Keratinocyte (primary cell): ENCODE measurements around the gene CSAG2. TPM values are rescaled to one million over a fixed set of nuclear protein-coding genes. Genes with fewer than 3 reads are reported as not detected.
"Not testable (repeated sequence)": the region's sequence is repeated elsewhere in the genome, so short reads cannot be mapped to it uniquely, and the experiment has no call there.

Experiments
- DNase-seq: peaks from one replicate; pipeline ENCODE4 v3.0.0-alpha.2; 2011; ENCODE audit warnings: low read depth, missing footprints, low spot score
- FAIRE-seq: peaks from 2 replicates; lab custom pipeline; 2011; peaks lifted over from hg19 to GRCh38; lab: Jason Lieb, UNC
- H2AFZ ChIP-seq: 2 replicates; pipeline ENCODE4 v1.6.0; 2012; ENCODE audit warnings: low read length, control low read depth, inconsistent platforms; ENCODE audit not compliant: control insufficient read depth
- H3K27ac ChIP-seq: 2 replicates; pipeline ENCODE4 v1.5.1; 2011; ENCODE audit warnings: low read length; ENCODE audit not compliant: control insufficient read depth, insufficient read depth
- H3K27me3 ChIP-seq: 3 replicates; pipeline ENCODE4 v1.6.0; 2011; ENCODE audit warnings: low read length; ENCODE audit not compliant: control insufficient read depth, insufficient read depth; ENCODE audit errors: extremely low read depth
- H3K36me3 ChIP-seq, 2 experiments: 2 replicates in 1 of 2; 3 replicates in 1 of 2; pipeline ENCODE4 v1.5.1; 2011; ENCODE audit warnings: low read length in 2 of 2, mild to moderate bottlenecking in 1 of 2; ENCODE audit not compliant: control insufficient read depth in 2 of 2, insufficient read depth in 2 of 2; ENCODE audit errors: extremely low read depth in 1 of 2
- H3K4me1 ChIP-seq: 3 replicates; pipeline ENCODE4 v1.5.1; 2011; ENCODE audit warnings: low read length; ENCODE audit not compliant: control insufficient read depth, insufficient read depth; ENCODE audit errors: extremely low read depth
- H3K4me2 ChIP-seq: 3 replicates; pipeline ENCODE4 v1.6.0; 2011; ENCODE audit warnings: low read depth, low read length; ENCODE audit not compliant: control insufficient read depth, insufficient read depth; ENCODE audit errors: extremely low read depth
- H3K4me3 ChIP-seq, 3 experiments: fragments of 200-600 bp in 1 of 3; sonication (generic) in 1 of 3; 2 replicates in 2 of 3; 3 replicates in 1 of 3; pipeline ENCODE4 v1.5.1; 2011 to 2016; ENCODE audit warnings: low read length in 3 of 3, mild to moderate bottlenecking in 3 of 3, control low read depth in 2 of 3, inconsistent platforms in 1 of 3, low read depth in 1 of 3, mixed read lengths in 1 of 3, mixed run types in 1 of 3, moderate library complexity in 1 of 3; ENCODE audit not compliant: control insufficient read depth in 2 of 3, insufficient read depth in 2 of 3; ENCODE audit errors: extremely low read depth in 1 of 3
- H3K79me2 ChIP-seq: 2 replicates; pipeline ENCODE4 v1.6.0; 2012; ENCODE audit warnings: low read length; ENCODE audit not compliant: control insufficient read depth, insufficient read depth
- H3K9ac ChIP-seq: 3 replicates; pipeline ENCODE4 v1.6.0; 2011; ENCODE audit warnings: low read length; ENCODE audit not compliant: control insufficient read depth, insufficient read depth; ENCODE audit errors: extremely low read depth
- H3K9me1 ChIP-seq: 3 replicates; pipeline ENCODE4 v1.6.0; 2011; ENCODE audit warnings: low read length; ENCODE audit not compliant: control insufficient read depth, insufficient read depth; ENCODE audit errors: extremely low read depth
- H3K9me3 ChIP-seq: 2 replicates; pipeline ENCODE4 v1.5.1; 2012; ENCODE audit warnings: low read depth, low read length; ENCODE audit not compliant: control insufficient read depth
- H4K20me1 ChIP-seq: 3 replicates; pipeline ENCODE4 v1.6.0; 2011; ENCODE audit warnings: low read length; ENCODE audit not compliant: control insufficient read depth, insufficient read depth; ENCODE audit errors: extremely low read depth
- CTCF ChIP-seq, 3 experiments: IDR thresholded peaks in 1 of 3; conservative IDR thresholded peaks in 1 of 3; optimal IDR thresholded peaks in 1 of 3; 2 replicates in 2 of 3; 3 replicates in 1 of 3; pipeline versions ENCODE3 to v1.5.1; 2011; ENCODE audit warnings: low read length in 3 of 3, mild to moderate bottlenecking in 3 of 3, moderate library complexity in 2 of 3, control low read depth in 1 of 3, inconsistent platforms in 1 of 3; ENCODE audit not compliant: insufficient read depth in 2 of 3; ENCODE audit errors: extremely low read depth in 1 of 3
- EZH2 ChIP-seq: IDR thresholded peaks from one replicate; pipeline ENCODE4 v1.6.1; 2012; ENCODE audit warnings: inconsistent platforms, mild to moderate bottlenecking, low read length, moderate library complexity
- dilution Hi-C: fragments of 300-500 bp; cut with MboI; formaldehyde crosslinking; loops from one replicate; pipeline ENCODE4 v1.7.0; 2020; ENCODE audit warnings: low sequenced_read_pairs; ENCODE audit not compliant: extremely low pct_ligation_motif_present
- polyA plus RNA-seq, 5 experiments: library from polyadenylated mRNA; depleted of rRNA in 3 of 5; stranded (reverse) in 3 of 5; stranded (forward) in 1 of 5; unstranded in 1 of 5; fragments of >200 nt; gene quantifications; 1 replicate in 1 of 5; 2 replicates in 3 of 5; 3 replicates in 1 of 5; pipeline versions ENCODE4 v1.2.1 to v1.2.3, GENCODE V29; 2011 to 2012; ENCODE audit warnings: missing spikeins in 2 of 5, low read depth in 1 of 5, low replicate concordance in 1 of 5

CSAG2 gene
- polyA plus RNA-seq, 1 donor (not counting 4 experiments of a cell fraction or from before 2014, with no cell fraction given), result not detected

- H3K79me2 ChIP-seq, H3K4me2 ChIP-seq, dilution Hi-C loops, H2AFZ ChIP-seq, H3K36me3 ChIP-seq, H3K27ac ChIP-seq, DNase-seq, H3K4me1 ChIP-seq, H3K9ac ChIP-seq, H3K9me1 ChIP-seq, H3K4me3 ChIP-seq, FAIRE-seq, H4K20me1 ChIP-seq, H3K27me3 ChIP-seq, H3K9me3 ChIP-seq: not testable (repeated sequence)
Observed at GRCh38 chrX:152674652-152675051, 34.4 kb downstream of the CSAG2 start.

GRCh38 chrX:152674135-152674534 lies 34.9 kb downstream of the CSAG2 start:
- no peaks in the 10 kb centered on the region for H3K79me2 ChIP-seq
- no peaks in the 10 kb centered on the region for H3K9me1 ChIP-seq
- no peaks in the 10 kb centered on the region for H4K20me1 ChIP-seq
- no peaks in the 10 kb centered on the region for H3K9me3 ChIP-seq
- no peaks in the 10 kb centered on the region for H3K27me3 ChIP-seq
- no peak overlapping the region for H2AFZ ChIP-seq
- dilution Hi-C loops, result no loop called here
- TF ChIP-seq EZH2 (no peak), CTCF (optimal IDR thresholded peaks at IDR 0.05 in 1 of 3, IDR thresholded peaks at IDR 0.05 in 1 of 3, conservative IDR thresholded peaks at IDR 0.05 in 1 of 3; ENCODE audit: extremely low read depth in 1 of 3, insufficient read depth in 2 of 3, low read length in 3 of 3) (no peak)
- no peak overlapping the region for H3K4me2 ChIP-seq
- no peak overlapping the region for H3K27ac ChIP-seq
- no peaks in the 10 kb centered on the region for H3K4me1 ChIP-seq
- H3K36me3 ChIP-seq, result no peaks in the 10 kb centered on the region
- FAIRE-seq (no peak), DNase-seq (no peak)
- no peak overlapping the region for H3K4me3 ChIP-seq
- no peak overlapping the region for H3K9ac ChIP-seq

- H3K4me3 ChIP-seq, result no peak overlapping the region
- H3K79me2 ChIP-seq, result no peaks in the 10 kb centered on the region
- dilution Hi-C loops, result no loop called here
- no peak for FAIRE-seq
- no peak overlapping the region for H3K4me2 ChIP-seq
- H3K9me1 ChIP-seq, result no peaks in the 10 kb centered on the region
- H3K4me1 ChIP-seq, result no peaks in the 10 kb centered on the region
- no peaks in the 10 kb centered on the region for H3K27me3 ChIP-seq
- DNase-seq, result no peak
- H3K36me3 ChIP-seq, result no peaks in the 10 kb centered on the region
- no peak overlapping the region for H3K9ac ChIP-seq
- TF ChIP-seq CTCF (optimal IDR thresholded peaks at IDR 0.05 in 1 of 3, IDR thresholded peaks at IDR 0.05 in 1 of 3, conservative IDR thresholded peaks at IDR 0.05 in 1 of 3; ENCODE audit: extremely low read depth in 1 of 3, insufficient read depth in 2 of 3, low read length in 3 of 3) (no peak), EZH2 (no peak)
- H3K9me3 ChIP-seq, result no peaks in the 10 kb centered on the region
- H3K27ac ChIP-seq, result no peak overlapping the region
- no peak overlapping the region for H2AFZ ChIP-seq
- no peaks in the 10 kb centered on the region for H4K20me1 ChIP-seq
Observed at GRCh38 chrX:152663086-152663485, 46.0 kb downstream of the CSAG2 start.
